Fibroblast of skin of left quadriceps (primary cell): ENCODE measurements around the gene HP.
"Not testable (repeated sequence)": the region's sequence is repeated elsewhere in the genome, so short reads cannot be mapped to it uniquely, and the experiment has no call there.

Source experiments
- DNase-seq, 2 experiments: peaks; one replicate each; pipeline ENCODE4 v3.0.0-alpha.2; 2013; ENCODE audit warnings: low read depth in 2 of 2

Gene HP

DNA sequence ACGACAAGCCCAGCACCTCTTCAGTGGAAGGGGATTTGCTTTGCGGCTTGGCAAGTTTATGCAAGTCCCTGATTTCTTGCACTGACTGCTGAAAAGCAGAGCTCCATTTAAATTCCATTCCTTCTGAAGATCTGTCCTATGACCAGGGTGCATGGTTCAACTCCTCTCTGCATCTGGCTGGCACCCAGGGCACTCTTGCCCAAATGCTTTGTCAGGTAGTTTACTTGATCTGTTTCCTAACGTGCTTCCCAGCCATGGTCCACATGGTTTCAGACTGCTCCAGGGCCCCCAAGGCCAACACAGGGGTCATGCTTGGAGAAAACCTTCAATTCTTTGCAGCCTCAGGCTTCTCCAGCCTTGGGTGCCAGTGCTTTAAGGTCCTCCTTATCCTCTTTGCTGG, 11.2 kb upstream of the HP start:
- DNase-seq = no peak

GRCh38 chr16:72043539-72043938, 10.8 kb upstream of the HP start:
- no peak for DNase-seq

- no peak for DNase-seq
These were observed 10.0 kb upstream of the HP start for GRCh38 chr16:72044296-72044695.

DNA sequence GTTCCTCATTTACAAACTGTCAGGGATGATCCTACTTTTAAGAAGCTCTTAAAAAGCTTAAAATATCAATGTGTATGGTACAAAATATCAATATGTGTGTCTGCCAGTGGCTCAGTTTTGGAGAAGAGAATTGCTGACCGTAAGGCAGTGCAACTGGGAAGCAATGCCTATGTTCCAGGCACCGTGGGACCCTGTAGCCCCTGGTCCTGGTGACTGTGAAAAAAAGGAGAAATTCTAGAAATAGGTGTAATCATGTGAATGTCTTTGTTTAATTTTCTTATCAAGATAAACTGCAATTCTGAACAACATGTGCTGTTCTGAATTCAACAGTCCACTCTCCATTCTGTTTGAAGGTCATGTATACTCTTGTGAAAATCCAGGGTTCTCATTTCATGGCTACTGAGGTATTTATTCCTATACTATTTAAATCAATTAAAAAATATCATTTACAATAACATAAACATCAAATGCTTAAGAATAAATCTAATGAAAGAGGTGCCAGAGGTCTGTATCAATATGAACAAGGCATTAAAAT, 9.4 kb upstream of the HP start:
- DNase-seq = no peak

- no peak for DNase-seq
These were observed 5.2 kb upstream of the HP start for GRCh38 chr16:72049110-72049509.

- no peak for DNase-seq
These were observed 3.4 kb upstream of the HP start for GRCh38 chr16:72050769-72051464.

GRCh38 chr16:72051818-72052217, 2.5 kb upstream of the HP start:
- DNase-seq = no peak

- no peak for DNase-seq
These were observed 1.6 kb downstream of the HP start for GRCh38 chr16:72055911-72056310.

DNA sequence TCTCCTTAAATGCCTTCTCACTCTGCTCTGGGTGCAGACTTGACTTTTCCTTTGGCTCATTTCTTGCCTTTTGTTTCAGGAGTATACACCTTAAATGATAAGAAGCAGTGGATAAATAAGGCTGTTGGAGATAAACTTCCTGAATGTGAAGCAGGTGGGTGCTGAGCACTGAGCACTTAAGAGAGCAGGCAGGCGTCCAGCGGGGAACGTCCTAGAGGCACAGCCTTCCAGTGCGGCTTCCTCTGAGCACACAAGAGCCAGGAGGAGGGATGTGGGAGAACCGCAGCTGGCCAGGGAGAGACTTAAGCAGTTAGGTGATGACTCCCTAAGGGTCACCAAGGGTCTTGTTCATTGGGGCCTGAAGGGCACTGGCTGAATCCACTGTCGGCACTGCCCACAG, 3.0 kb downstream of the HP start:
- DNase-seq = not testable (repeated sequence)

DNA sequence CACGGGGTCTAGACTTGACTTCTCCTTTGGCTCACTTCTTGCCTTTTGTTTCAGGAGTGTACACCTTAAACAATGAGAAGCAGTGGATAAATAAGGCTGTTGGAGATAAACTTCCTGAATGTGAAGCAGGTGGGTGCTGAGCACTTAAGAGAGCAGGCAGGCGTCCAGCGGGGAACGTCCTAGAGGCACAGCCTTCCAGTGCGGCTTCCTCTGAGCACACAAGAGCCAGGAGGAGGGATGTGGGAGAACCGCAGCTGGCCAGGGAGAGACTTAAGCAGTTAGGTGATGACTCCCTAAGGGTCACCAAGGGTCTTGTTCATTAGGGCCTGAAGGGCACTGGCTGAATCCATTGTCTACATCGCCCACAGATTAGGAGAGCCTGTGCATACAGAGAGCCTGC, 4.8 kb downstream of the HP start:
- not testable (repeated sequence) for DNase-seq

GRCh38 chr16:72060405-72060804, 6.1 kb downstream of the HP start:
- no peak for DNase-seq

GRCh38 chr16:72061564-72061963, 7.3 kb downstream of the HP start:
- DNase-seq = no peak

- no peak for DNase-seq
These were observed 10.1 kb downstream of the HP start for GRCh38 chr16:72064361-72064894.

GRCh38 chr16:72066747-72067146, 12.4 kb downstream of the HP start:
- DNase-seq = peak; percentile 0 to 6

- no peak for DNase-seq
These were observed 14.6 kb downstream of the HP start for GRCh38 chr16:72068930-72069329.

DNA sequence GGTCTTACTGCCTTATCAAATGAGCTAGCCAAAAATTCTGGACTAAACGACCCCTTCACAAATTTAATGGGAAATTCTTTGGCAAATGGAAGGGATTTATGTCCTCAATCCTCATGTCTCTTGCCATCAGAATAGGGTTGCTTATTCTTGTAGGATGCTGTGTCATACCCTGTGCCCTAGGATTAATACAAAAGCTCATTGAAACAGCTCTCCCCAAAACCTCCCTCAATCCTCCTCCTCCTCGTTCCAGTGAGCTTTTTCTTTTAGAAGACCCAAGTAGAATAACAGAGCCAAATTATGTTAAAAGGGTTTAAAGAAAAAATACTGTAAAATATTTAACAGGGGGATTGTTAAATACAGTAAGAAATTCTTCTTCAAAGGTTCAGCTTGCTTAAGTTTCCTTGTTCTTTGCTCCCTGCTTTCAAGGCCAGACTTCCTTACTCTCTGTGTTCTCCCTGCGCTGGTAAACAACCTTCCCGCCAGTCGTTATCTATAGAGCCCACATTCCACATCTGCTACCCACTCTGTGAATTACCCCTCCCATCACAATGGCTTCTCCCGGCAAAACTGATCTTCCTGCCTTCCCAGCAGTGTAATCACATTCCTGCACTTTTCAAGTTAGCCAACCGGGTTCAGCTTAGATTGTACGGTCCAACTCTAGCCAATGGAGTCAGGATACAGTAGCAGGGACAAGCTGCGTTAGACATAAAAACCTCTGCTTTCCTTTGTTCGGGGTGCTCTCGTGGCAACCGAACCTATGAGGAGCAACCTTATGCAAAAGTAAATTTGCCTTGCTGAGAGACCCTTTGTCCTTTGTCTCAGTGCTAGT, 18.4 kb downstream of the HP start:
- DNase-seq = no peak

GRCh38 chr16:72073560-72074230, 19.4 kb downstream of the HP start:
- DNase-seq = no peak

GRCh38 chr16:72075067-72075466, 20.8 kb downstream of the HP start:
- DNase-seq = not testable (repeated sequence)

- not testable (repeated sequence) for DNase-seq
These were observed 22.8 kb downstream of the HP start for GRCh38 chr16:72076991-72077706.

GRCh38 chr16:72083778-72084404, 29.6 kb downstream of the HP start:
- DNase-seq = no peak

- DNase-seq = no peak
These were observed 30.1 kb downstream of the HP start for GRCh38 chr16:72084445-72084844.
